ENCODE results near the gene EML6.

- TF ChIP-seq EZH2phosphoT487 (IDR thresholded peaks at IDR 0.05) = no peak
- TF ChIP-seq CTCF (IDR thresholded peaks at IDR 0.05) = no peak
- TF ChIP-seq EZH2 (IDR thresholded peaks at IDR 0.05) = no peak
Observed at GRCh38 chr2:54706622-54707021, 16.8 kb upstream of the EML6 start.
